ENCODE data around the gene PLD5.

The PLD5 gene

GRCh38 chr1:242404296-242404695 lies 120.2 kb downstream of the PLD5 start:
- TF ChIP-seq CEBPB (IDR thresholded peaks at IDR 0.05) (no peak), EP300 (IDR thresholded peaks at IDR 0.05; ENCODE audit: borderline replicate concordance) (no peak), RAD21 (IDR thresholded peaks at IDR 0.05; ENCODE audit: low read depth) (no peak), TEAD4 (IDR thresholded peaks at IDR 0.05) (no peak), ZBTB7A (IDR thresholded peaks at IDR 0.05; ENCODE audit: low read depth) (no peak), YY1 (IDR thresholded peaks at IDR 0.05; ENCODE audit: low read depth) (no peak), CREB1 (IDR thresholded peaks at IDR 0.05; ENCODE audit: low read depth) (no peak), EGR1 (IDR thresholded peaks at IDR 0.05) (no peak), MAX (IDR thresholded peaks at IDR 0.05) (no peak), TCF12 (IDR thresholded peaks at IDR 0.05; ENCODE audit: low read depth) (no peak), FOXM1 (IDR thresholded peaks at IDR 0.05; ENCODE audit: borderline replicate concordance, low read depth) (no peak), NFIC (IDR thresholded peaks at IDR 0.05) (no peak), TAF1 (IDR thresholded peaks at IDR 0.05; ENCODE audit: low read depth) (no peak)
- TF ChIP-seq, protein P1, sequence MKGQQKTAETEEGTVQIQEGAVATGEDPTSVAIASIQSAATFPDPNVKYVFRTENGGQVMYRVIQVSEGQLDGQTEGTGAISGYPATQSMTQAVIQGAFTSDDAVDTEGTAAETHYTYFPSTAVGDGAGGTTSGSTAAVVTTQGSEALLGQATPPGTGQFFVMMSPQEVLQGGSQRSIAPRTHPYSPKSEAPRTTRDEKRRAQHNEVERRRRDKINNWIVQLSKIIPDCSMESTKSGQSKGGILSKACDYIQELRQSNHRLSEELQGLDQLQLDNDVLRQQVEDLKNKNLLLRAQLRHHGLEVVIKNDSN (IDR thresholded peaks at IDR 0.05), result no peak
- TF ChIP-seq, protein P2, sequence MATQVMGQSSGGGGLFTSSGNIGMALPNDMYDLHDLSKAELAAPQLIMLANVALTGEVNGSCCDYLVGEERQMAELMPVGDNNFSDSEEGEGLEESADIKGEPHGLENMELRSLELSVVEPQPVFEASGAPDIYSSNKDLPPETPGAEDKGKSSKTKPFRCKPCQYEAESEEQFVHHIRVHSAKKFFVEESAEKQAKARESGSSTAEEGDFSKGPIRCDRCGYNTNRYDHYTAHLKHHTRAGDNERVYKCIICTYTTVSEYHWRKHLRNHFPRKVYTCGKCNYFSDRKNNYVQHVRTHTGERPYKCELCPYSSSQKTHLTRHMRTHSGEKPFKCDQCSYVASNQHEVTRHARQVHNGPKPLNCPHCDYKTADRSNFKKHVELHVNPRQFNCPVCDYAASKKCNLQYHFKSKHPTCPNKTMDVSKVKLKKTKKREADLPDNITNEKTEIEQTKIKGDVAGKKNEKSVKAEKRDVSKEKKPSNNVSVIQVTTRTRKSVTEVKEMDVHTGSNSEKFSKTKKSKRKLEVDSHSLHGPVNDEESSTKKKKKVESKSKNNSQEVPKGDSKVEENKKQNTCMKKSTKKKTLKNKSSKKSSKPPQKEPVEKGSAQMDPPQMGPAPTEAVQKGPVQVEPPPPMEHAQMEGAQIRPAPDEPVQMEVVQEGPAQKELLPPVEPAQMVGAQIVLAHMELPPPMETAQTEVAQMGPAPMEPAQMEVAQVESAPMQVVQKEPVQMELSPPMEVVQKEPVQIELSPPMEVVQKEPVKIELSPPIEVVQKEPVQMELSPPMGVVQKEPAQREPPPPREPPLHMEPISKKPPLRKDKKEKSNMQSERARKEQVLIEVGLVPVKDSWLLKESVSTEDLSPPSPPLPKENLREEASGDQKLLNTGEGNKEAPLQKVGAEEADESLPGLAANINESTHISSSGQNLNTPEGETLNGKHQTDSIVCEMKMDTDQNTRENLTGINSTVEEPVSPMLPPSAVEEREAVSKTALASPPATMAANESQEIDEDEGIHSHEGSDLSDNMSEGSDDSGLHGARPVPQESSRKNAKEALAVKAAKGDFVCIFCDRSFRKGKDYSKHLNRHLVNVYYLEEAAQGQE (IDR thresholded peaks at IDR 0.05; ENCODE audit: low read depth), result no peak

DNA sequence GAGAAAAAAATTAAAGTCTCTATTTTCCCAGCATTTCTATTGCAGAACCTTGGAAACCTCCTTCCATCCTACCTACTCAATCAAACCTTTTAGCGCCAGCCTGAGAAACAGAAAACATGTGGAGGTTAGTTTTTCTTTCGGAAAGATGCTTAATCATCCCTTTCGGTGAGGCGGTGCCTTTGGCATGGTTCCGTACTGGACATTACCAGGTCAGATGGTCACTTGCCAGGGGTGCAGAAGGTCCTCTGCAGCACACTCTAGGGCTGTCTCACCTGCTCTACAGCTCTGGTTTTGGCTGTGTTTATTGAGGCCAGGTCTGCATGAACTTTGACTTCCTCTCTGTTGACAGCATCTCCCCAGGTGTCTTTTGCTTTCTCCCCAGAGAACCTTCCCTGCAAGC lies 121.5 kb downstream of the PLD5 start:
- no peak for TF ChIP-seq TEAD4 (IDR thresholded peaks at IDR 0.05)
- TF ChIP-seq TAF1 (IDR thresholded peaks at IDR 0.05; ENCODE audit: low read depth), result no peak
- TF ChIP-seq, protein P1 (IDR thresholded peaks at IDR 0.05), result no peak
- TF ChIP-seq YY1 (IDR thresholded peaks at IDR 0.05; ENCODE audit: low read depth), result no peak
- TF ChIP-seq CREB1 (IDR thresholded peaks at IDR 0.05; ENCODE audit: low read depth), result no peak
- no peak for TF ChIP-seq CEBPB (IDR thresholded peaks at IDR 0.05)
- no peak for TF ChIP-seq TCF12 (IDR thresholded peaks at IDR 0.05; ENCODE audit: low read depth)
- no peak for TF ChIP-seq ZBTB7A (IDR thresholded peaks at IDR 0.05; ENCODE audit: low read depth)
- no peak for TF ChIP-seq EP300 (IDR thresholded peaks at IDR 0.05; ENCODE audit: borderline replicate concordance)
- TF ChIP-seq MAX (IDR thresholded peaks at IDR 0.05), result no peak
- TF ChIP-seq RAD21 (IDR thresholded peaks at IDR 0.05; ENCODE audit: low read depth), result no peak
- TF ChIP-seq EGR1 (IDR thresholded peaks at IDR 0.05), result no peak
- TF ChIP-seq FOXM1 (IDR thresholded peaks at IDR 0.05; ENCODE audit: borderline replicate concordance, low read depth), result no peak
- TF ChIP-seq, protein P2 (IDR thresholded peaks at IDR 0.05; ENCODE audit: low read depth), result no peak
- no peak for TF ChIP-seq NFIC (IDR thresholded peaks at IDR 0.05)

- TF ChIP-seq CREB1 (IDR thresholded peaks at IDR 0.05; ENCODE audit: low read depth) (no peak), TCF12 (IDR thresholded peaks at IDR 0.05; ENCODE audit: low read depth) (no peak), YY1 (IDR thresholded peaks at IDR 0.05; ENCODE audit: low read depth) (no peak), TEAD4 (IDR thresholded peaks at IDR 0.05) (no peak), MAX (IDR thresholded peaks at IDR 0.05) (no peak), EGR1 (IDR thresholded peaks at IDR 0.05) (no peak), EP300 (IDR thresholded peaks at IDR 0.05; ENCODE audit: borderline replicate concordance) (no peak), CEBPB (IDR thresholded peaks at IDR 0.05) (no peak), ZBTB7A (IDR thresholded peaks at IDR 0.05; ENCODE audit: low read depth) (no peak), FOXM1 (IDR thresholded peaks at IDR 0.05; ENCODE audit: borderline replicate concordance, low read depth) (no peak), NFIC (IDR thresholded peaks at IDR 0.05) (no peak)
- TF ChIP-seq, protein P2 (IDR thresholded peaks at IDR 0.05; ENCODE audit: low read depth), result no peak
Measured at GRCh38 chr1:242401937-242402336, 122.6 kb downstream of the PLD5 start.

DNA sequence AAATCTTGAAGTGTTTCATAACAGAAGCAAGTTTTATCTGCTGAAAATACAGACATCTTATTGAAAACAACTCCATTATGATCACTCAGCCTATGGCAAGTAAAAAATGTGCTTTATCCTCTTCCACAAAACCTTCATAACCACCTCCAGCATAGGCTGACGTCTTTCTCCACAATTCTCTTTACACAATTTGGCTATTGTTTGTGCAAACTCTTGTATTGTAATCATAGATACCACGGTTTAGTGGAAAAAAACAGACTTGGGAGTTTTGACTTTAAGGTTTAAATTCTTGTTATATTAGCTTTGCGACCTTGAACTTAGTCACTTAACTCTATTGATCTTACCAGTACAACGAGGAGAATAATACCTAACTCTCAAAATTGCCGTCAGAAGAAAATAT lies 126.1 kb downstream of the PLD5 start:
- TF ChIP-seq TAF1 (IDR thresholded peaks at IDR 0.05; ENCODE audit: low read depth) (no peak), TEAD4 (IDR thresholded peaks at IDR 0.05) (no peak), ZBTB7A (IDR thresholded peaks at IDR 0.05; ENCODE audit: low read depth) (no peak), EGR1 (IDR thresholded peaks at IDR 0.05) (no peak), CEBPB (IDR thresholded peaks at IDR 0.05) (no peak), TCF12 (IDR thresholded peaks at IDR 0.05; ENCODE audit: low read depth) (no peak), EP300 (IDR thresholded peaks at IDR 0.05; ENCODE audit: borderline replicate concordance) (no peak), YY1 (IDR thresholded peaks at IDR 0.05; ENCODE audit: low read depth) (no peak), FOXM1 (IDR thresholded peaks at IDR 0.05; ENCODE audit: borderline replicate concordance, low read depth) (no peak), RAD21 (IDR thresholded peaks at IDR 0.05; ENCODE audit: low read depth) (no peak), NFIC (IDR thresholded peaks at IDR 0.05) (no peak), MAX (IDR thresholded peaks at IDR 0.05) (no peak), CREB1 (IDR thresholded peaks at IDR 0.05; ENCODE audit: low read depth) (no peak)
- TF ChIP-seq, protein P2 (IDR thresholded peaks at IDR 0.05; ENCODE audit: low read depth), result no peak
- TF ChIP-seq, protein P1 (IDR thresholded peaks at IDR 0.05), result no peak
